Endothelial cell of umbilical vein (primary cell): ENCODE measurements around the gene CFAP73.

Experiments
- CTCF ChIP-seq, 2 donors: IDR thresholded peaks; 1 replicate in 1 of 2; 2 replicates in 1 of 2; pipeline ENCODE4 v1.5.1; 2011; ENCODE audit warnings: low read length in 2 of 2, mild to moderate bottlenecking in 2 of 2, moderate library complexity in 2 of 2, control low read depth in 1 of 2, inconsistent platforms in 1 of 2, low read depth in 1 of 2; ENCODE audit not compliant: insufficient read depth in 1 of 2; ENCODE audit errors: extremely low read depth in 1 of 2
- EZH2 ChIP-seq: IDR thresholded peaks from 2 replicates; pipeline ENCODE4 v1.6.1; 2012; ENCODE audit warnings: borderline replicate concordance, low read depth, mild to moderate bottlenecking, moderate library complexity, low read length, inconsistent platforms; ENCODE audit not compliant: severe bottlenecking
- FOS ChIP-seq: IDR thresholded peaks from 2 replicates; pipeline ENCODE4 v1.6.1; 2011; ENCODE audit warnings: mild to moderate bottlenecking, low read length, moderate library complexity, borderline replicate concordance; ENCODE audit not compliant: insufficient read depth
- GATA2 ChIP-seq: IDR thresholded peaks from 2 replicates; pipeline ENCODE4 v1.7.0; 2011; ENCODE audit warnings: low read depth, mild to moderate bottlenecking, moderate library complexity, mixed read lengths, low read length; ENCODE audit not compliant: insufficient read length, insufficient read depth
- JUN ChIP-seq: IDR thresholded peaks from 2 replicates; pipeline ENCODE4 v1.6.1; 2011; ENCODE audit warnings: borderline replicate concordance, low read depth; ENCODE audit not compliant: insufficient read length, insufficient read depth
- MAX ChIP-seq: IDR thresholded peaks from 2 replicates; pipeline ENCODE4 v1.6.1; 2011; ENCODE audit not compliant: insufficient read depth, insufficient read length
- POLR2A ChIP-seq: IDR thresholded peaks from 2 replicates; pipeline ENCODE4 v1.6.1; 2012; ENCODE audit warnings: low read depth, mild to moderate bottlenecking, control low read depth, low read length
- POLR2AphosphoS5 ChIP-seq: IDR thresholded peaks from 2 replicates; pipeline ENCODE4 v1.6.1; 2012; ENCODE audit warnings: low read depth, mild to moderate bottlenecking, control low read depth, low read length, moderate library complexity; ENCODE audit not compliant: insufficient read depth

GRCh38 chr12:113136128-113136989 lies 13.2 kb upstream of the CFAP73 start:
- TF ChIP-seq CTCF (IDR thresholded peaks at IDR 0.05; ENCODE audit: extremely low read depth in 1 of 2, insufficient read depth in 1 of 2, low read depth in 1 of 2, low read length in 2 of 2) (no peak), EZH2 (no peak), POLR2AphosphoS5 (no peak), POLR2A (no peak), GATA2 (no peak), FOS (no peak), JUN (no peak), MAX (no peak)
